HCT116 (cell line): ENCODE results near the gene CHST1. TPM values are rescaled to one million over a fixed set of nuclear protein-coding genes. Genes with fewer than 3 reads are reported as not detected.

Experiments used
- ATAC-seq: fragments of 200-7000 bp; cut with Tn5 transposase; 2 replicates; pipeline ENCODE4 v1.9.1; 2020; ENCODE audit warnings: mild to moderate bottlenecking, moderate library complexity
- BruUV-seq: library from RNA; stranded (reverse); fragments of 400-500 nt; replicated peaks from 2 replicates; lab custom pipeline; 2021; lab: Mats Ljungman, UMichigan
- CTCF ChIA-PET: fragments of 300-600 bp; sonication (Branson Sonifier 250); formaldehyde crosslinking; loops from one replicate; lab custom pipeline; 2021; ENCODE audit warnings: antibody characterized with exemption; lab: Charles Lee
- POLR2A ChIA-PET: fragments of 300-600, 350-600 bp; sonication (Branson Sonifier 250); formaldehyde crosslinking; loops from one replicate; lab custom pipeline; 2021; ENCODE audit warnings: antibody characterized with exemption; lab: Charles Lee
- RAD21 ChIA-PET, 2 experiments: fragments of 300-600 bp; sonication (Branson Sonifier 250); formaldehyde crosslinking; loops; one replicate each; lab custom pipeline; 2023; ENCODE audit warnings: low total read pairs in 2 of 2; ENCODE audit not compliant: uncharacterized antibody in 2 of 2, unreplicated experiment in 2 of 2, low non-redundant PET in 1 of 2; lab: Charles Lee
- DNase-seq: peaks from one replicate; pipeline ENCODE4 v3.0.0-alpha.2; 2010; ENCODE audit warnings: low read depth, low spot score
- H2AFZ ChIP-seq: fragments of 200-600 bp; shearing (Covaris generic), sonication (generic); 2 replicates; pipeline ENCODE4 v1.6.1; 2017; ENCODE audit warnings: low read depth, mixed run types, mixed read lengths, antibody characterized with exemption, low read length; ENCODE audit not compliant: poor library complexity, severe bottlenecking
- H3K27ac ChIP-seq: 2 replicates; pipeline ENCODE4 v1.5.1; 2012; ENCODE audit warnings: low read depth, low read length
- H3K27me3 ChIP-seq: fragments of 200-600 bp; sonication (generic); 2 replicates; pipeline ENCODE4 v1.6.1; 2016; ENCODE audit warnings: mixed run types, low read length, mixed read lengths; ENCODE audit not compliant: insufficient read depth
- H3K36me3 ChIP-seq, 2 experiments: fragments of 200-500 bp in 1 of 2; fragments of 200-600 bp in 1 of 2; sonication (Bioruptor generic) in 1 of 2; sonication (generic) in 1 of 2; 2 replicates each; pipeline versions ENCODE4 v1.5.1 to v1.6.1; 2014 to 2016; ENCODE audit warnings: low read length in 2 of 2, inconsistent platforms in 1 of 2, mixed read lengths in 1 of 2, mixed run types in 1 of 2; ENCODE audit not compliant: insufficient read depth in 2 of 2, control insufficient read depth in 1 of 2
- H3K4me1 ChIP-seq, 2 experiments: fragments of 200-600 bp in 1 of 2; sonication (generic) in 1 of 2; 2 replicates each; pipeline versions ENCODE4 v1.5.1 to v1.6.1; 2012 to 2017; ENCODE audit warnings: low read length in 2 of 2, inconsistent platforms in 1 of 2, mild to moderate bottlenecking in 1 of 2, mixed read lengths in 1 of 2, mixed run types in 1 of 2, moderate library complexity in 1 of 2; ENCODE audit not compliant: insufficient read depth in 2 of 2, control insufficient read depth in 1 of 2
- H3K4me2 ChIP-seq: fragments of 200-600 bp; sonication (generic); 2 replicates; pipeline ENCODE4 v1.6.1; 2017; ENCODE audit warnings: mixed run types, low read length, mixed read lengths
- H3K4me3 ChIP-seq, 2 experiments: fragments of 200-600 bp in 1 of 2; sonication (generic) in 1 of 2; replicated peaks in 1 of 2; 2 replicates each; pipeline ENCODE4 v1.5.1; 2011 to 2016; ENCODE audit warnings: low read length in 2 of 2, control low read depth in 1 of 2, low read depth in 1 of 2, mild to moderate bottlenecking in 1 of 2, mixed read lengths in 1 of 2, mixed run types in 1 of 2
- H3K79me2 ChIP-seq: fragments of 200-600 bp; sonication (generic); 2 replicates; pipeline ENCODE4 v1.6.1; 2017; ENCODE audit warnings: mild to moderate bottlenecking, mixed run types, low read length, moderate library complexity, mixed read lengths; ENCODE audit not compliant: insufficient read depth
- H3K9ac ChIP-seq: fragments of 200-600 bp; sonication (generic); 2 replicates; pipeline ENCODE4 v1.6.1; 2016; ENCODE audit warnings: low read length, mixed read lengths
- H3K9me2 ChIP-seq: fragments of 200-600 bp; sonication (generic), shearing (Covaris generic); 2 replicates; pipeline ENCODE4 v1.6.1; 2017; ENCODE audit warnings: mixed run types, mild to moderate bottlenecking, moderate library complexity; ENCODE audit not compliant: insufficient read depth
- H3K9me3 ChIP-seq, 2 experiments: fragments of 200-500 bp in 1 of 2; fragments of 200-600 bp in 1 of 2; sonication (Bioruptor generic) in 1 of 2; sonication (generic) in 1 of 2; 2 replicates each; pipeline ENCODE4 v1.6.1; 2014 to 2017; ENCODE audit warnings: low read length in 2 of 2, mixed read lengths in 2 of 2, inconsistent platforms in 1 of 2, low read depth in 1 of 2, mild to moderate bottlenecking in 1 of 2, mixed run types in 1 of 2, moderate library complexity in 1 of 2; ENCODE audit not compliant: control insufficient read depth in 1 of 2, insufficient read depth in 1 of 2
- H4K20me1 ChIP-seq: fragments of 200-600 bp; sonication (generic), shearing (Covaris generic); 2 replicates; pipeline ENCODE4 v1.6.1; 2017; ENCODE audit warnings: mixed run types, mild to moderate bottlenecking, moderate library complexity; ENCODE audit not compliant: insufficient read depth
- CBX3 ChIP-seq: IDR thresholded peaks from 2 replicates; pipeline ENCODE4 v1.6.1; 2012; ENCODE audit warnings: low read depth
- EGR1 ChIP-seq: IDR thresholded peaks from 2 replicates; pipeline ENCODE4 v1.6.1; 2012; ENCODE audit warnings: low read depth
- ELF1 ChIP-seq: IDR thresholded peaks from 2 replicates; pipeline ENCODE4 v1.6.1; 2012; ENCODE audit warnings: low read depth, borderline replicate concordance
- EZH2phosphoT487 ChIP-seq: fragments of 200-600 bp; IDR thresholded peaks from 2 replicates; pipeline ENCODE4 v1.6.1; 2018; ENCODE audit warnings: antibody characterized with exemption, borderline replicate concordance
- POLR2A ChIP-seq: IDR thresholded peaks from 2 replicates; pipeline ENCODE4 v1.7.0; 2011; ENCODE audit warnings: borderline replicate concordance; ENCODE audit not compliant: insufficient read depth, insufficient read length; ENCODE audit errors: extremely low read depth
- RAD21 ChIP-seq: IDR thresholded peaks from 2 replicates; pipeline ENCODE4 v1.6.1; 2012; ENCODE audit warnings: low read depth, mild to moderate bottlenecking
- YY1 ChIP-seq: IDR thresholded peaks from 2 replicates; pipeline ENCODE4 v1.6.1; 2011; ENCODE audit warnings: low read length, low read depth, moderate library complexity, mild to moderate bottlenecking; ENCODE audit not compliant: insufficient replicate concordance; ENCODE audit errors: extremely low read depth
- ZFX ChIP-seq: fragments of 450-650 bp; IDR thresholded peaks from 2 replicates; pipeline ENCODE4 v1.6.1; 2017
- ZNF274 ChIP-seq: fragments of 200-500 bp; sonication (Bioruptor generic); IDR thresholded peaks from 2 replicates; pipeline ENCODE4 v1.6.1; 2014; ENCODE audit warnings: mild to moderate bottlenecking, low read depth, low read length, inconsistent platforms
- intact Hi-C: fragments of 100-400 bp; cut with micrococcal nuclease; formaldehyde crosslinking; loops from 2 replicates; pipeline ENCODE4 v1.10.0; 2022
- total RNA-seq: library from RNA; stranded (reverse); gene quantifications from one replicate; pipeline ENCODE4 v1.2.1, GENCODE V29; 2021; ENCODE audit not compliant: unreplicated experiment
- TF ChIP-seq, protein P1 (sequence below), 3 experiments: fragments of 200-600 bp in 1 of 3; sonication (generic) in 1 of 3; IDR thresholded peaks in 2 of 3; conservative IDR thresholded peaks in 1 of 3; 2 replicates each; pipeline ENCODE4 v1.5.1; 2012 to 2017; ENCODE audit warnings: low read depth in 2 of 3, low read length in 2 of 3, antibody characterized with exemption in 1 of 3, borderline replicate concordance in 1 of 3, control low read depth in 1 of 3, mild to moderate bottlenecking in 1 of 3, mixed read lengths in 1 of 3, mixed run types in 1 of 3, moderate library complexity in 1 of 3; ENCODE audit not compliant: insufficient read depth in 1 of 3
- TF ChIP-seq, protein P2 (sequence below): IDR thresholded peaks from 2 replicates; pipeline ENCODE4 v1.6.1; 2011; ENCODE audit warnings: mild to moderate bottlenecking, low read length, moderate library complexity; ENCODE audit not compliant: insufficient replicate concordance; ENCODE audit errors: extremely low read depth

CHST1 gene
- total RNA-seq, 1 experiment from 2014 or later, result 0.69 TPM

- ChIA-PET POLR2A (no interaction called here), RAD21 (no interaction called here), CTCF (interaction anchor here (1.6 kb wide), 1 partner anchor 11 kb away, joined by 9 read pairs; no protein-coding TSS in a partner anchor)
- H3K36me3 ChIP-seq, result no peaks in the 10 kb centered on the region
- H3K4me3 ChIP-seq, result no peak overlapping the region
- no peak for ATAC-seq
- no peaks in the 10 kb centered on the region for H3K9me2 ChIP-seq
- no peaks in the 10 kb centered on the region for H3K9me3 ChIP-seq
- no peak overlapping the region for H2AFZ ChIP-seq
- no peak for DNase-seq
- H3K79me2 ChIP-seq, result no peaks in the 10 kb centered on the region
- no peak for TF ChIP-seq CBX3
- TF ChIP-seq, protein P1, sequence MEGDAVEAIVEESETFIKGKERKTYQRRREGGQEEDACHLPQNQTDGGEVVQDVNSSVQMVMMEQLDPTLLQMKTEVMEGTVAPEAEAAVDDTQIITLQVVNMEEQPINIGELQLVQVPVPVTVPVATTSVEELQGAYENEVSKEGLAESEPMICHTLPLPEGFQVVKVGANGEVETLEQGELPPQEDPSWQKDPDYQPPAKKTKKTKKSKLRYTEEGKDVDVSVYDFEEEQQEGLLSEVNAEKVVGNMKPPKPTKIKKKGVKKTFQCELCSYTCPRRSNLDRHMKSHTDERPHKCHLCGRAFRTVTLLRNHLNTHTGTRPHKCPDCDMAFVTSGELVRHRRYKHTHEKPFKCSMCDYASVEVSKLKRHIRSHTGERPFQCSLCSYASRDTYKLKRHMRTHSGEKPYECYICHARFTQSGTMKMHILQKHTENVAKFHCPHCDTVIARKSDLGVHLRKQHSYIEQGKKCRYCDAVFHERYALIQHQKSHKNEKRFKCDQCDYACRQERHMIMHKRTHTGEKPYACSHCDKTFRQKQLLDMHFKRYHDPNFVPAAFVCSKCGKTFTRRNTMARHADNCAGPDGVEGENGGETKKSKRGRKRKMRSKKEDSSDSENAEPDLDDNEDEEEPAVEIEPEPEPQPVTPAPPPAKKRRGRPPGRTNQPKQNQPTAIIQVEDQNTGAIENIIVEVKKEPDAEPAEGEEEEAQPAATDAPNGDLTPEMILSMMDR (IDR thresholded peaks at IDR 0.05 in 2 of 3, conservative IDR thresholded peaks at IDR 0.05 in 1 of 3; ENCODE audit: borderline replicate concordance in 1 of 3, insufficient read depth in 1 of 3, low read depth in 2 of 3, low read length in 2 of 3), result no peak
- TF ChIP-seq, protein P2, sequence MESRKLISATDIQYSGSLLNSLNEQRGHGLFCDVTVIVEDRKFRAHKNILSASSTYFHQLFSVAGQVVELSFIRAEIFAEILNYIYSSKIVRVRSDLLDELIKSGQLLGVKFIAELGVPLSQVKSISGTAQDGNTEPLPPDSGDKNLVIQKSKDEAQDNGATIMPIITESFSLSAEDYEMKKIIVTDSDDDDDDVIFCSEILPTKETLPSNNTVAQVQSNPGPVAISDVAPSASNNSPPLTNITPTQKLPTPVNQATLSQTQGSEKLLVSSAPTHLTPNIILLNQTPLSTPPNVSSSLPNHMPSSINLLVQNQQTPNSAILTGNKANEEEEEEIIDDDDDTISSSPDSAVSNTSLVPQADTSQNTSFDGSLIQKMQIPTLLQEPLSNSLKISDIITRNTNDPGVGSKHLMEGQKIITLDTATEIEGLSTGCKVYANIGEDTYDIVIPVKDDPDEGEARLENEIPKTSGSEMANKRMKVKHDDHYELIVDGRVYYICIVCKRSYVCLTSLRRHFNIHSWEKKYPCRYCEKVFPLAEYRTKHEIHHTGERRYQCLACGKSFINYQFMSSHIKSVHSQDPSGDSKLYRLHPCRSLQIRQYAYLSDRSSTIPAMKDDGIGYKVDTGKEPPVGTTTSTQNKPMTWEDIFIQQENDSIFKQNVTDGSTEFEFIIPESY, result no peak
- TF ChIP-seq EZH2phosphoT487, result no peak
- no peak for TF ChIP-seq ZFX
- no peak for TF ChIP-seq POLR2A
- no peak for TF ChIP-seq YY1
- no peak for TF ChIP-seq ZNF274
- no peak for TF ChIP-seq RAD21
- TF ChIP-seq ELF1, result no peak
- no peak for TF ChIP-seq EGR1
- BruUV-seq, result no TSS peak
- no peak overlapping the region for H3K9ac ChIP-seq
- H3K4me1 ChIP-seq, result no peaks in the 10 kb centered on the region
- peaks cover 29% of the 10 kb centered on the region for H3K27me3 ChIP-seq
- no peak overlapping the region for H3K4me2 ChIP-seq
- no peaks in the 10 kb centered on the region for H4K20me1 ChIP-seq
- intact Hi-C loops, result no loop called here
- no peak overlapping the region for H3K27ac ChIP-seq
Measured at GRCh38 chr11:45643598-45644260, 21.7 kb downstream of the CHST1 start.
